Fibroblast of skin of right biceps (primary cell): ENCODE data around the gene NR3C1.

ENCODE experiments used
- DNase-seq: peaks from one replicate; pipeline ENCODE4 v3.0.0-alpha.2; 2013

The NR3C1 gene

DNA sequence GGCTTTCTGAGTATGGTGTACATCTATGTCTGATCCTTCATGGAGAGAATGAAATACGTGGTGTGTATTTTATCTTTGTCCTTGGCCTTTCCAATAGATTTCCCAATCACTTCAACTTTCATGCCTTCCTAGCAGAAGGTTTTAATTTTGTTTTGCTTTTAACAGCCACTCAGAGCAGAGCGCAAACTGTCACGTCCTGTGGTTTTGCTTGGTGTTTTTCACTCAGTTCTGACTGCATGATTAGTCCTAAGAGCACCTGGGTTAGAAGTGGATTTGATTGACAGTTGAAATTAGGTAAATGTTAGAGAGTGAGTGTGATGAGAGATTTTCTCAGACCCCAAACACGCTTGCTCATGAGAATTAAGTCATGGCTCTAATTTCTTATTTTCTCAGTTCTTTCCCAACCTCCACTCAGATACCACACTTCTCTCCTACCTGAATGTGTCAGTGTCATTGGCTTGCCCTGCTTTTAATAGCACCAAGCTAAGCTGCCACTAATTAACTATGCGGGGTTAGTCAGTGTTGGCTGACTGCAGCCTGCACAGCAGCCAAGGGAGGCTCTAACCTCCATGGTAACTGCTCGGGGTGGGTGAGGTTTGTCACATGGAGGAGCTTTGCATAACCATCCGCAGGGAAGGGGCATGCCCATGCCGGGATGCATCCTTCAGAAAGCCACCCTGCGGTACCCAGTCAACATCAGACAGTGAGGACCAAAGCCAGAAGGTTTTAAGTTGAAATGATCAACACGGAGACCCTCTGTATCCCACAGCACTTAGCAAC, 173.4 kb downstream of the NR3C1 start:
- peak; percentile 68 for DNase-seq

DNA sequence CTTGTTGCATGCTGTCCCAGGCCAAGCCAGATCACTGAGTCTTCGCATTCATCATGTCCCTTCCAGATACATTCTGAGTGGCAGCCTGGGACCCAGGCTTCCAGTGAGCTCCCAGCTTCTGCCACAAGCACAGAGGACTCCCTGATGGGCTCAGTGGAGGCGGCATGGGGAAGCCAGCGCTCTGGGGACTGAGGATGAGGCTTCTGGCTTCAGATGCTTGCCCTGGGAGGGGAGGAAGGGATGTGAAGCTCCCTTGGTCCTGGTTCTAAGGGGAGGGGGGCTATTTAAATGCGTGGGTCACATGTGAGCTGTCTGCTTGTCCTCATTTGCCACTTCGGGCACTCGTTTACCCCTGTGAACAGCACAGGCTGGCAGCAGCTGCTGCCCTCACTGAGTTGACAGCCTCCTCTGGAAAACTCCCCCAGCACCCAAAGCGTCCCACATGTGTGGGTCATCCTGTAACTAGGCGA, 174.0 kb downstream of the NR3C1 start:
- DNase-seq = no peak

DNA sequence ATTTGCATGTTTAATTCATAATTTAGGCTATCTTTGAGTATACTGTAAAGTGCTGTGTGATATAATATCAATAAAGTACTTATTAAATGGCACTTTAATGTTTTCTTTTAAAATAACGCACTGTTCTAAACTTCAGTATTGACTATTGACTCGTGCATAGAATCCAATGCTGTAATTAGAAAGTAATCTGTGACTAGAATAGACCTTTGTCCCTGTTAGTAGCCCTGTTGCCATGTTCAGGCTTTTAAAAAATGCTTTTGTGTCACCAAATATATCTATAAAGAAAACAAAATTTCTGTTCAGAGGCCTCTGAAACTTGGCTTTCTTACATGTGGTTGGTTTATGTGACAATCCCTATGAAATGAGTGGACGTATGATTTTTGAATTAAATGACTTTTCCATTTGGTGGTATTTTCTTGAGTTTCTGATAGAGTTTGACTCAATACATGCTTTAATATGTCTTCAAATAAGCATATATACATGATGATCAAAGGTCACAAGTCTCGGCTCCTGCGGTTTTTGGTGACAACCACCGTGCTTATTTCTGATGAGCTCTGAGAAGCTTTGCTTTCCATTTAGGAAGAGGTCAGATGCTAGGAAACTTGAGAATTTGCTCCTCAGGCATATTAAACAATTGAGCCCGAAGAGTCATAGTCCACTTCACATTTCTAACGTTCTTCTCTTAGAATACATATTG, 174.7 kb downstream of the NR3C1 start:
- no peak for DNase-seq
